GM23338 (cell line): ENCODE measurements around the gene PLA2R1. TPM values are rescaled to one million over a fixed set of nuclear protein-coding genes. Genes with fewer than 3 reads are reported as not detected.

Experiments used
- ATAC-seq: fragments of 200-7000 bp; cut with Tn5 transposase; 3 replicates; pipeline ENCODE4 v1.9.1; 2020
- DNase-seq: peaks from one replicate; pipeline ENCODE4 v3.0.0-alpha.2; 2015; ENCODE audit warnings: low spot score
- H2AFZ ChIP-seq: fragments of 200-600 bp; sonication (generic); 2 replicates; pipeline ENCODE4 v1.8.0; 2016; ENCODE audit warnings: antibody characterized with exemption, mild to moderate bottlenecking, moderate library complexity
- H3F3A ChIP-seq: fragments of 200-600 bp; sonication (generic); replicated peaks from 2 replicates; pipeline ENCODE4 v1.8.0; 2017; ENCODE audit warnings: antibody characterized with exemption, mixed run types, low read depth
- H3K27ac ChIP-seq: fragments of 200-600 bp; sonication (generic); 2 replicates; pipeline ENCODE4 v1.6.1; 2016; ENCODE audit warnings: low read depth
- H3K27me3 ChIP-seq: fragments of 200-600 bp; sonication (generic); 2 replicates; pipeline ENCODE4 v1.8.0; 2016; ENCODE audit warnings: mild to moderate bottlenecking, mixed run types, moderate library complexity; ENCODE audit not compliant: insufficient read depth
- H3K36me3 ChIP-seq: fragments of 200-600 bp; sonication (generic); 2 replicates; pipeline ENCODE4 v1.8.0; 2016; ENCODE audit warnings: mild to moderate bottlenecking; ENCODE audit not compliant: insufficient read depth
- H3K4me1 ChIP-seq: fragments of 200-600 bp; sonication (generic); 2 replicates; pipeline ENCODE4 v1.8.0; 2016; ENCODE audit warnings: mild to moderate bottlenecking, moderate library complexity; ENCODE audit not compliant: insufficient read depth
- H3K4me2 ChIP-seq: fragments of 200-600 bp; sonication (generic); 2 replicates; pipeline ENCODE4 v1.7.1; 2017; ENCODE audit warnings: mixed run types
- H3K4me3 ChIP-seq: fragments of 200-600 bp; sonication (generic); 2 replicates; pipeline ENCODE4 v1.6.1; 2016; ENCODE audit warnings: mixed run types
- H3K79me2 ChIP-seq: fragments of 200-600 bp; sonication (generic); replicated peaks from 2 replicates; pipeline ENCODE4 v1.8.0; 2017; ENCODE audit warnings: mild to moderate bottlenecking; ENCODE audit not compliant: insufficient read depth
- H3K9me2 ChIP-seq: fragments of 200-600 bp; sonication (generic); 2 replicates; pipeline ENCODE4 v1.8.0; 2017; ENCODE audit not compliant: insufficient read depth
- H4K20me1 ChIP-seq: fragments of 200-600 bp; sonication (generic); replicated peaks from 2 replicates; pipeline ENCODE4 v1.8.0; 2017; ENCODE audit warnings: mild to moderate bottlenecking; ENCODE audit not compliant: insufficient read depth
- H3K27ac Mint-ChIP-seq: 2 replicates; pipeline ENCODE4 v1.8.0; 2020; ENCODE audit warnings: inconsistent platforms, mild to moderate bottlenecking, moderate library complexity, mixed read lengths
- H3K27me3 Mint-ChIP-seq: 3 replicates; pipeline ENCODE4 v1.8.0; 2022; ENCODE audit warnings: low read depth, mild to moderate bottlenecking, moderate library complexity, mixed read lengths, inconsistent platforms; ENCODE audit not compliant: insufficient read depth, poor library complexity
- H3K36me3 Mint-ChIP-seq: 3 replicates; pipeline ENCODE4 v1.8.0; 2021; ENCODE audit warnings: low read depth, mild to moderate bottlenecking, inconsistent platforms, moderate library complexity, mixed read lengths
- H3K4me1 Mint-ChIP-seq: 3 replicates; pipeline ENCODE4 v1.8.0; 2020; ENCODE audit warnings: mild to moderate bottlenecking, inconsistent platforms, mixed read lengths
- H3K4me3 Mint-ChIP-seq: 3 replicates; pipeline ENCODE4 v1.8.0; 2021; ENCODE audit warnings: moderate library complexity, mild to moderate bottlenecking, inconsistent platforms, mixed read lengths
- H3K9me3 Mint-ChIP-seq: 3 replicates; pipeline ENCODE4 v1.8.0; 2020; ENCODE audit warnings: moderate library complexity, mild to moderate bottlenecking, inconsistent platforms, mixed read lengths
- EZH2phosphoT487 ChIP-seq: fragments of 200-600 bp; sonication (generic); IDR thresholded peaks from one replicate; pipeline ENCODE4 v1.8.1; 2018; ENCODE audit warnings: antibody characterized with exemption; ENCODE audit not compliant: unreplicated experiment
- NANOG ChIP-seq: IDR thresholded peaks from 2 replicates; pipeline ENCODE4 v1.6.1; 2016; ENCODE audit warnings: antibody characterized with exemption, borderline replicate concordance
- POLR2AphosphoS5 ChIP-seq: IDR thresholded peaks from 2 replicates; pipeline ENCODE4 v1.6.1; 2016; ENCODE audit warnings: antibody characterized with exemption, low read depth
- STAT1 ChIP-seq: IDR thresholded peaks from one replicate; pipeline ENCODE4 v1.6.1; 2016; ENCODE audit warnings: antibody characterized with exemption; ENCODE audit not compliant: unreplicated experiment
- ZNF114 ChIP-seq: fragments of 250-450 bp; sonication (Bioruptor Pico); IDR thresholded peaks from 2 replicates; pipeline ENCODE4 v1.5.0; 2020; ENCODE audit warnings: mild to moderate bottlenecking, moderate library complexity
- ZNF331 ChIP-seq: fragments of 250-450 bp; sonication (Bioruptor Pico); IDR thresholded peaks from 2 replicates; pipeline ENCODE4 v1.5.0; 2020; ENCODE audit warnings: low read depth, mild to moderate bottlenecking, moderate library complexity
- polyA plus RNA-seq: library from polyadenylated mRNA; unstranded; fragments of >200 nt; fragmentation: Nextera tagmentation; extraction: Ambion mirVana; gene quantifications from 2 replicates; pipeline ENCODE4 v1.2.1, GENCODE V29; 2016
- total RNA-seq: library from RNA; depleted of rRNA; stranded (reverse); fragments of >200 nt; shearing (Covaris generic); gene quantifications from 2 replicates; pipeline ENCODE4 v1.2.3, GENCODE V29; 2014
- TF ChIP-seq, protein P1 (sequence below): fragments of 250-450 bp; sonication (Bioruptor Pico); IDR thresholded peaks from 2 replicates; pipeline ENCODE4 v1.5.0; 2020; ENCODE audit warnings: mild to moderate bottlenecking, moderate library complexity
- TF ChIP-seq, protein P2 (sequence below), 2 experiments: fragments of 200-600 bp in 1 of 2; sonication (generic) in 1 of 2; conservative IDR thresholded peaks; 2 replicates each; pipeline versions ENCODE4 v1.5.1 to v1.6.1; 2016 to 2017; ENCODE audit warnings: antibody characterized with exemption in 2 of 2, low read depth in 2 of 2, mild to moderate bottlenecking in 2 of 2, moderate library complexity in 1 of 2
- TF ChIP-seq, protein P3 (sequence below): IDR thresholded peaks from 2 replicates; pipeline ENCODE4 v1.6.1; 2016; ENCODE audit warnings: antibody characterized with exemption
- TF ChIP-seq, protein P4 (sequence below): IDR thresholded peaks from one replicate; pipeline ENCODE4 v1.6.1; 2018; ENCODE audit warnings: antibody characterized with exemption; ENCODE audit not compliant: unreplicated experiment

PLA2R1 gene
- total and polyA plus RNA-seq, 2 experiments from 2014 or later, result 0.57 to 1.2 TPM

DNA sequence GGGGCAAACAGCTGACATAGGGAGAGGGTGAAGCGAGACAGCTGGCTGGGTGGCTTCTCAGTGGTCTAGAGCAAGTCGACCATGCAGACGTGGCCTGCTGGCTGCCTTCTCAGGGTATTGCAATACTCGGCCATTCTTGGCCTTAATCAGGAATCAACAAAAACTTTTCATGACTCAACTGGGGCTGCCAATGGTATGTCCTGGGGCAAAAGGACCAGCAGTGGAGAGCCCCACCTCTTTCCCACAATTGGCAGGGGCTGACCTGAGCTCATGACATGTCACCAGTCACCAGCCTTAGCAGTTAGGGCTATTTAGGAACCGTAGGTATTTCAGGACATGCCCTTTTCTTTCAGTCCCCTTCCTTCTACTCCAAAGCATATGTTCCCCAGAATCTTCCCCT, 19.1 kb downstream of the PLA2R1 start (continued):
- TF ChIP-seq, protein P1, sequence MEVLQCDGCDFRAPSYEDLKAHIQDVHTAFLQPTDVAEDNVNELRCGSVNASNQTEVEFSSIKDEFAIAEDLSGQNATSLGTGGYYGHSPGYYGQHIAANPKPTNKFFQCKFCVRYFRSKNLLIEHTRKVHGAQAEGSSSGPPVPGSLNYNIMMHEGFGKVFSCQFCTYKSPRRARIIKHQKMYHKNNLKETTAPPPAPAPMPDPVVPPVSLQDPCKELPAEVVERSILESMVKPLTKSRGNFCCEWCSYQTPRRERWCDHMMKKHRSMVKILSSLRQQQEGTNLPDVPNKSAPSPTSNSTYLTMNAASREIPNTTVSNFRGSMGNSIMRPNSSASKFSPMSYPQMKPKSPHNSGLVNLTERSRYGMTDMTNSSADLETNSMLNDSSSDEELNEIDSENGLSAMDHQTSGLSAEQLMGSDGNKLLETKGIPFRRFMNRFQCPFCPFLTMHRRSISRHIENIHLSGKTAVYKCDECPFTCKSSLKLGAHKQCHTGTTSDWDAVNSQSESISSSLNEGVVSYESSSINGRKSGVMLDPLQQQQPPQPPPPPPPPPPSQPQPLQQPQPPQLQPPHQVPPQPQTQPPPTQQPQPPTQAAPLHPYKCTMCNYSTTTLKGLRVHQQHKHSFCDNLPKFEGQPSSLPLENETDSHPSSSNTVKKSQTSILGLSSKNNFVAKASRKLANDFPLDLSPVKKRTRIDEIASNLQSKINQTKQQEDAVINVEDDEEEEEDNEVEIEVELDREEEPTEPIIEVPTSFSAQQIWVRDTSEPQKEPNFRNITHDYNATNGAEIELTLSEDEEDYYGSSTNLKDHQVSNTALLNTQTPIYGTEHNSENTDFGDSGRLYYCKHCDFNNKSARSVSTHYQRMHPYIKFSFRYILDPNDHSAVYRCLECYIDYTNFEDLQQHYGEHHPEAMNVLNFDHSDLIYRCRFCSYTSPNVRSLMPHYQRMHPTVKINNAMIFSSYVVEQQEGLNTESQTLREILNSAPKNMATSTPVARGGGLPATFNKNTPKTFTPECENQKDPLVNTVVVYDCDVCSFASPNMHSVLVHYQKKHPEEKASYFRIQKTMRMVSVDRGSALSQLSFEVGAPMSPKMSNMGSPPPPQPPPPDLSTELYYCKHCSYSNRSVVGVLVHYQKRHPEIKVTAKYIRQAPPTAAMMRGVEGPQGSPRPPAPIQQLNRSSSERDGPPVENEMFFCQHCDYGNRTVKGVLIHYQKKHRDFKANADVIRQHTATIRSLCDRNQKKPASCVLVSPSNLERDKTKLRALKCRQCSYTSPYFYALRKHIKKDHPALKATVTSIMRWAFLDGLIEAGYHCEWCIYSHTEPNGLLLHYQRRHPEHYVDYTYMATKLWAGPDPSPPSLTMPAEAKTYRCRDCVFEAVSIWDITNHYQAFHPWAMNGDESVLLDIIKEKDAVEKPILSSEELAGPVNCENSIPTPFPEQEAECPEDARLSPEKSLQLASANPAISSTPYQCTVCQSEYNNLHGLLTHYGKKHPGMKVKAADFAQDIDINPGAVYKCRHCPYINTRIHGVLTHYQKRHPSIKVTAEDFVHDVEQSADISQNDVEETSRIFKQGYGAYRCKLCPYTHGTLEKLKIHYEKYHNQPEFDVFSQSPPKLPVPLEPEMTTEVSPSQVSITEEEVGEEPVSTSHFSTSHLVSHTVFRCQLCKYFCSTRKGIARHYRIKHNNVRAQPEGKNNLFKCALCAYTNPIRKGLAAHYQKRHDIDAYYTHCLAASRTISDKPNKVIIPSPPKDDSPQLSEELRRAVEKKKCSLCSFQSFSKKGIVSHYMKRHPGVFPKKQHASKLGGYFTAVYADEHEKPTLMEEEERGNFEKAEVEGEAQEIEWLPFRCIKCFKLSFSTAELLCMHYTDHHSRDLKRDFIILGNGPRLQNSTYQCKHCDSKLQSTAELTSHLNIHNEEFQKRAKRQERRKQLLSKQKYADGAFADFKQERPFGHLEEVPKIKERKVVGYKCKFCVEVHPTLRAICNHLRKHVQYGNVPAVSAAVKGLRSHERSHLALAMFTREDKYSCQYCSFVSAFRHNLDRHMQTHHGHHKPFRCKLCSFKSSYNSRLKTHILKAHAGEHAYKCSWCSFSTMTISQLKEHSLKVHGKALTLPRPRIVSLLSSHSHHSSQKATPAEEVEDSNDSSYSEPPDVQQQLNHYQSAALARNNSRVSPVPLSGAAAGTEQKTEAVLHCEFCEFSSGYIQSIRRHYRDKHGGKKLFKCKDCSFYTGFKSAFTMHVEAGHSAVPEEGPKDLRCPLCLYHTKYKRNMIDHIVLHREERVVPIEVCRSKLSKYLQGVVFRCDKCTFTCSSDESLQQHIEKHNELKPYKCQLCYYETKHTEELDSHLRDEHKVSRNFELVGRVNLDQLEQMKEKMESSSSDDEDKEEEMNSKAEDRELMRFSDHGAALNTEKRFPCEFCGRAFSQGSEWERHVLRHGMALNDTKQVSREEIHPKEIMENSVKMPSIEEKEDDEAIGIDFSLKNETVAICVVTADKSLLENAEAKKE (CRISPR knock-in tag), result no peak
- TF ChIP-seq, protein P2, sequence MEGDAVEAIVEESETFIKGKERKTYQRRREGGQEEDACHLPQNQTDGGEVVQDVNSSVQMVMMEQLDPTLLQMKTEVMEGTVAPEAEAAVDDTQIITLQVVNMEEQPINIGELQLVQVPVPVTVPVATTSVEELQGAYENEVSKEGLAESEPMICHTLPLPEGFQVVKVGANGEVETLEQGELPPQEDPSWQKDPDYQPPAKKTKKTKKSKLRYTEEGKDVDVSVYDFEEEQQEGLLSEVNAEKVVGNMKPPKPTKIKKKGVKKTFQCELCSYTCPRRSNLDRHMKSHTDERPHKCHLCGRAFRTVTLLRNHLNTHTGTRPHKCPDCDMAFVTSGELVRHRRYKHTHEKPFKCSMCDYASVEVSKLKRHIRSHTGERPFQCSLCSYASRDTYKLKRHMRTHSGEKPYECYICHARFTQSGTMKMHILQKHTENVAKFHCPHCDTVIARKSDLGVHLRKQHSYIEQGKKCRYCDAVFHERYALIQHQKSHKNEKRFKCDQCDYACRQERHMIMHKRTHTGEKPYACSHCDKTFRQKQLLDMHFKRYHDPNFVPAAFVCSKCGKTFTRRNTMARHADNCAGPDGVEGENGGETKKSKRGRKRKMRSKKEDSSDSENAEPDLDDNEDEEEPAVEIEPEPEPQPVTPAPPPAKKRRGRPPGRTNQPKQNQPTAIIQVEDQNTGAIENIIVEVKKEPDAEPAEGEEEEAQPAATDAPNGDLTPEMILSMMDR (conservative IDR thresholded peaks at IDR 0.05; ENCODE audit: low read depth in 2 of 2), result no peak

DNA sequence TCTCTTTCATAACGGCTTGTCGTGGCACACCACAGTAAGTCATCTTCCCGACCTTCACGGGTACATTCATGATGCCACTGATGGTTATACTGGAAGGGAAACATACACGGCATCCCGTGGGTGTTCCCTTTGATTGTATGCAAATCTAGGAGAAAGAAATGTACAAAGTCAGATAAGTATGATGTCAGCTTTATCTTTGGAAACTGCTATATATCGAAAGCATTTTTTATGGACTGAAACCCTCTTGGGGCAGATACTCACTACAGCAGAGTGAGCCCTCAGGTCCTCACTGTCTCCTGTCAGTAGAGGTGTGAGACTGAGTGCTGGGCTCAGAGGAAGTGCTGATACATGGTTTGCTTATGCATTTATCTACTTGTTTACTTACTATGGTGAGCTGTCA, 20.4 kb downstream of the PLA2R1 start:
- Histone ChIP-seq H3K4me3 (no peak overlapping the region), H3K79me2 (no peaks in the 10 kb centered on the region), H3K9me2 (0 out of 2 replicates have a peak, but pooled peaks cover 5% of the 10 kb centered on the region), H3K4me2 (no peak overlapping the region), H2AFZ (no peak overlapping the region), H4K20me1 (no peaks in the 10 kb centered on the region), H3F3A (no peaks in the 10 kb centered on the region), H3K4me1 (peaks cover 13% of the 10 kb centered on the region; the same call in 1 of the 2 replicates), H3K27me3 (no peaks in the 10 kb centered on the region), H3K36me3 (no peaks in the 10 kb centered on the region), H3K27ac (no peak overlapping the region)
- Mint-ChIP-seq H3K27ac (no peak overlapping the region), H3K9me3 (no peaks in the 10 kb centered on the region; the same call in 2 of the 3 replicates), H3K4me1 (peaks cover 12% of the 10 kb centered on the region), H3K36me3 (no peaks in the 10 kb centered on the region), H3K27me3 (no peaks in the 10 kb centered on the region), H3K4me3 (no peak overlapping the region)
- no peak for DNase-seq
- no peak for ATAC-seq
- TF ChIP-seq, protein P3, sequence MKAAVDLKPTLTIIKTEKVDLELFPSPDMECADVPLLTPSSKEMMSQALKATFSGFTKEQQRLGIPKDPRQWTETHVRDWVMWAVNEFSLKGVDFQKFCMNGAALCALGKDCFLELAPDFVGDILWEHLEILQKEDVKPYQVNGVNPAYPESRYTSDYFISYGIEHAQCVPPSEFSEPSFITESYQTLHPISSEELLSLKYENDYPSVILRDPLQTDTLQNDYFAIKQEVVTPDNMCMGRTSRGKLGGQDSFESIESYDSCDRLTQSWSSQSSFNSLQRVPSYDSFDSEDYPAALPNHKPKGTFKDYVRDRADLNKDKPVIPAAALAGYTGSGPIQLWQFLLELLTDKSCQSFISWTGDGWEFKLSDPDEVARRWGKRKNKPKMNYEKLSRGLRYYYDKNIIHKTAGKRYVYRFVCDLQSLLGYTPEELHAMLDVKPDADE, result no peak
- TF ChIP-seq NANOG (no peak), EZH2phosphoT487 (no peak), STAT1 (no peak), ZNF114 (CRISPR knock-in tag) (no peak), POLR2AphosphoS5 (no peak), ZNF331 (CRISPR knock-in tag) (no peak)
- TF ChIP-seq, protein P2 (conservative IDR thresholded peaks at IDR 0.05; ENCODE audit: low read depth in 2 of 2), result no peak
- TF ChIP-seq, protein P4, sequence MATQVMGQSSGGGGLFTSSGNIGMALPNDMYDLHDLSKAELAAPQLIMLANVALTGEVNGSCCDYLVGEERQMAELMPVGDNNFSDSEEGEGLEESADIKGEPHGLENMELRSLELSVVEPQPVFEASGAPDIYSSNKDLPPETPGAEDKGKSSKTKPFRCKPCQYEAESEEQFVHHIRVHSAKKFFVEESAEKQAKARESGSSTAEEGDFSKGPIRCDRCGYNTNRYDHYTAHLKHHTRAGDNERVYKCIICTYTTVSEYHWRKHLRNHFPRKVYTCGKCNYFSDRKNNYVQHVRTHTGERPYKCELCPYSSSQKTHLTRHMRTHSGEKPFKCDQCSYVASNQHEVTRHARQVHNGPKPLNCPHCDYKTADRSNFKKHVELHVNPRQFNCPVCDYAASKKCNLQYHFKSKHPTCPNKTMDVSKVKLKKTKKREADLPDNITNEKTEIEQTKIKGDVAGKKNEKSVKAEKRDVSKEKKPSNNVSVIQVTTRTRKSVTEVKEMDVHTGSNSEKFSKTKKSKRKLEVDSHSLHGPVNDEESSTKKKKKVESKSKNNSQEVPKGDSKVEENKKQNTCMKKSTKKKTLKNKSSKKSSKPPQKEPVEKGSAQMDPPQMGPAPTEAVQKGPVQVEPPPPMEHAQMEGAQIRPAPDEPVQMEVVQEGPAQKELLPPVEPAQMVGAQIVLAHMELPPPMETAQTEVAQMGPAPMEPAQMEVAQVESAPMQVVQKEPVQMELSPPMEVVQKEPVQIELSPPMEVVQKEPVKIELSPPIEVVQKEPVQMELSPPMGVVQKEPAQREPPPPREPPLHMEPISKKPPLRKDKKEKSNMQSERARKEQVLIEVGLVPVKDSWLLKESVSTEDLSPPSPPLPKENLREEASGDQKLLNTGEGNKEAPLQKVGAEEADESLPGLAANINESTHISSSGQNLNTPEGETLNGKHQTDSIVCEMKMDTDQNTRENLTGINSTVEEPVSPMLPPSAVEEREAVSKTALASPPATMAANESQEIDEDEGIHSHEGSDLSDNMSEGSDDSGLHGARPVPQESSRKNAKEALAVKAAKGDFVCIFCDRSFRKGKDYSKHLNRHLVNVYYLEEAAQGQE, result no peak
